Dermis lymphatic vessel endothelial cell (primary cell): ENCODE results near the gene PNMA6E. TPM values are rescaled to one million over a fixed set of nuclear protein-coding genes. Genes with fewer than 3 reads are reported as not detected.

ENCODE experiments used
- total RNA-seq: library from RNA; depleted of rRNA; stranded (reverse); fragments of >200 nt; gene quantifications from 2 replicates; pipeline ENCODE4 v1.2.1, GENCODE V29; 2014

Gene PNMA6E
- total RNA-seq: not detected in 2 replicates

DNA sequence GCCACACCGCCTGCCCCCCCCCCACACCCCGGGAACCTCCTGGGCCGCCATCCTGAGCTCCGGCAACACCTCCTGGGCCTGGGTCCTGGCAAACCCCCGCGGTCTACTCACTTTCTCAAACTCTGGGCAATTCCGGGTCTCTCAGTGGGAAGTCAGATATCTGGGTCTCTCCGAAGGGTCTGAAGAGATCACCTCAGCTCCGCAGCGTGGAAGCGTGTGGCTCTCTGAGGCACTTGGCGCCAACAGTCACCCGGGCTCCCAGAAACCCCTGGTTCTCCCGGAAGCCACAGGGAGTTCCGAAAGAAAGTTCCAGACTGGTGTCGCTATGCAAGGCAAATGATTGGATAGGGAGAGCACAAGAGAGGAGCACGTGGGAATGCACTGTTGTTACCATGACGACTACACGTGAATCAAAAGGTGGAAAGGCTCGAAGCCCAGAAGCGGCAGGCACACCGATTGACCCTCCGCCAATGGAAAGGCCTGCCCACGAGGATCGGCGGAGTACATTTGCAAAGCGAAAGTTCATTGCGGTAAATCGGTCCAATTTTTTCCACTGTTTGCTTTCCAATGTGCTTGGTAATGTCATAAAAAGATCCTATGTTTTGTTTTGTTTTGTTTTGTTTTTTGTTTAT, at the start of gene PNMA6E:
TSS of gene PNMA6E (minus strand) at position 218 of the 632 bp plus-strand sequence. CDS start 2,501 bp downstream, outside the sequence.

DNA sequence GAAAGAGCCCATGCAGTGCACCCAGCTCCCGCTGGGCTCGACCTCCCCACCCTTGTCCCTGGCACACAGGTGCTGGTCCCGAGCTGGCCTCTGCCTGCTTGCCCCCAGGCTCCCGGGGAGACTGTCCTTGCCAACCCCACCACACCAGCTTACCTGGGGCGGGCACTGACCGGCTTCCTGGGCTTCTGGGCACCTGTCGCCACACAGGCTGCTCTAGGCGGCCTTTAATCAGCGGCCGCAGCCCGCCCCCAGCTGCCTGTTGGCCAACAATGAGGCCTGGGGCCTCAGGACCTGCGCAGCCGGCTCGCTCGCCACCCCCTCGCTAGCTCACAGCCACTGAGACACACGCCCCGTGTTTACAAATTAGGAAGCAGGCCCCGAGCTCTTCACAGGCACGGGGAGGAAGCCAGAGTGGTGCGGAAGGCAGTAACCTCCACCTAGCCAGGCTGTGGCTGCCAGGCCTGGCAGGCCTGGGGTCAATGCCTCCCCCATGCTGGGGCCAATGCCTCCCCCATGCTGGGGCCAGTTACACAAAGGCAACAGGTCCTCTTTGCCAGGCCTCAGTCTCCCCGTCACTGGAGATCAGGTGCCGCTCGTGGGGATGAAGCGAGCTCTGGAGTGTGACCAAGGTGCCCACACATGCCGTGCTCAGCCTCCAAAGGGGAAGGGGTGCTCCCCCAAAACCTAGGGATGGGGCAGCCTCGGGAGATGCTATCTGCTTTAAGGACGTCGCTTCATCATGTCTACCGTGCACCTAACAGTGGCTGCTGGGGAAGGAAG, 44.9 kb upstream of the PNMA6E start, which contains the start of gene TREX2:
TSS of gene TREX2 (minus strand) at position 201 of the 780 bp plus-strand sequence. CDS start 626 bp downstream, outside the sequence.

DNA sequence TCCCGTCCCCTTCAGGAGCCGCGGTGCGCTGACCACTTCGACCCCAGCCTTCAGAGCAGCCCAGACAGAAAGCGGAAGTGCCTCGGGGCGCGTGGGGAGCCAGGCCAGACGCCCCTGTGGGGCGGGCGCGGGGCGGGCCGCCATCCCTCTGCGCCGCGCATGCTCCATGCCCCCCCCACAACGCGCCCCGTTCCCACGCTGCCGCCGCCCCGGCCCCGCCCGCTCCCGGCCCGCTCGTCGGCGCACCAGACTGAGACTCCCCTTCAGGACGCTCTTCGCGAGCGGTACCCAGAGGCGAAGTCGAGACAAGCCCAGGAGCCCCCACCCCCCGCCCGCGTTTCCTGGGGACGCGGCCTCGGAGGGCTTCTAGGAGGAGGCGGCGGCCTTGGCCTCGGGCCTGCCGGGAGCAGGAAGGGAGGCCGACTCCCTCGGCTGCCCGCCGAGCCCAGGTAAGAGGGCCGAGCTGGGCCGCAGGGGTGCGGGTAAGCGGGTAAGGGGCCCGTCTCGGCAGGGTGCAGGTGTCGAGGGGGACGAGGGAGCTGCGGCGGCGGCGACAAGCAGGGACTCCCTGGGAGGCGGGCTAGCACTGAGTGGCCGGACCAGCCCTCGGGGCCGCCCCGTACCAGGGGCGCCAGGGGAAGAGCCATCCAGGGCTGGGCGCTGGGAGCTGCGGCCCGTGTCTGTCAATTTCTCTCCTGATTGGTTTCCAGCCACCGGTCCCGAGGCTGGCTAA, 10.3 kb upstream of the PNMA6E start, which contains the start of gene ZFP92:
TSS of gene ZFP92 (plus strand) at position 218 of the 733 bp plus-strand sequence. CDS start 6,851 bp downstream, outside the sequence.

Other genes starting within 250 kb of the PNMA6E start
- gene MAGEA1, start 222.1 kb downstream of the PNMA6E start, total RNA-seq: not detected in 2 replicates
- not detected in 2 replicates for gene PNMA6F, start 79.6 kb downstream of the PNMA6E start, total RNA-seq
- 4.6 and 4.9 TPM in 2 replicates for gene ZNF275, start 67.2 kb downstream of the PNMA6E start, total RNA-seq
- gene ZFP92, start 10.1 kb upstream of the PNMA6E start, total RNA-seq: 0.26 and 0.43 TPM in 2 replicates
- 1.0 and 4.7 TPM in 2 replicates for gene TREX2, start 44.7 kb upstream of the PNMA6E start, total RNA-seq
- gene HAUS7, start 69.2 kb upstream of the PNMA6E start, total RNA-seq: 9.0 and 17.6 TPM in 2 replicates
- 11.2 and 22.4 TPM in 2 replicates for gene BGN, start 93.6 kb upstream of the PNMA6E start, total RNA-seq
- under 0.01 TPM in 1 of 2 replicates, not detected in the other for gene ATP2B3, start 116.3 kb upstream of the PNMA6E start, total RNA-seq
- gene CCNQ, start 197.8 kb upstream of the PNMA6E start, total RNA-seq: 32.1 and 36.3 TPM in 2 replicates
- gene DUSP9, start 245.9 kb upstream of the PNMA6E start, total RNA-seq: 0.09 TPM in 1 of 2 replicates, not detected in the other